ENCODE results near the gene RARG. TPM values are rescaled to one million over a fixed set of nuclear protein-coding genes. Genes with fewer than 3 reads are reported as not detected.

The RARG gene
- total RNA-seq, 4 donors from 2014 or later = 2.6 to 15.4 (median 7.6) TPM; not detected in 1

- no peak overlapping the region for H3K4me3 ChIP-seq
- no peak for TF ChIP-seq CTCF (IDR thresholded peaks at IDR 0.05)
- TF ChIP-seq POLR2AphosphoS5 (IDR thresholded peaks at IDR 0.05) = no peak
- no peak for TF ChIP-seq POLR2A (IDR thresholded peaks at IDR 0.05)
- no peaks in the 10 kb centered on the region for H3K27me3 ChIP-seq
- in situ Hi-C loops (cut with MboI; ENCODE audit: low pct_ligation_motif_present in 1 of 4, low pct_unique_long_range_greater_than_20kb in 1 of 4, low sequenced_read_pairs in 3 of 4) = loop anchor here in 1 of 4 donors (25.0 kb wide), 1 partner anchor 133 kb away; the partner anchor contains the start of gene TNS2
- WGBS, 2 donors (ENCODE audit: low coverage in 1 of 2) = 80 to 91% methylated on average over 1 of the region's 1 CpG
- no peak overlapping the region for H3K27ac ChIP-seq
- intact Hi-C loops (cut with DNase I; ENCODE audit: low total_unique reads) = loop anchor here (10.0 kb wide), 1 partner anchor 130 kb away; no protein-coding TSS in a partner anchor
- no peak for DNase-seq
- no peaks in the 10 kb centered on the region for H3K9me3 ChIP-seq
- peaks cover 0 to 13% (median 7%) of the 10 kb centered on the region in 4 donors for H3K4me1 ChIP-seq
- H3K36me3 ChIP-seq = no peaks in the 10 kb centered on the region
Observed at GRCh38 chr12:53194973-53195372, 37.0 kb downstream of the RARG start.

GRCh38 chr12:53193985-53194716, 37.9 kb downstream of the RARG start:
- WGBS, 2 donors (ENCODE audit: low coverage in 1 of 2) = 69 to 83% methylated on average over 4 to 11 of the region's 11 CpGs
- in situ Hi-C loops (cut with MboI; ENCODE audit: low pct_ligation_motif_present in 1 of 4, low pct_unique_long_range_greater_than_20kb in 1 of 4, low sequenced_read_pairs in 3 of 4) (loop anchor here in 1 of 4 donors (25.0 kb wide), 1 partner anchor 132 kb away; the partner anchor contains the start of gene TNS2), intact Hi-C loops (cut with DNase I; ENCODE audit: low total_unique reads) (loop anchor here (10.0 kb wide), 1 partner anchor 129 kb away; no protein-coding TSS in a partner anchor)
- Histone ChIP-seq H3K27ac (no peak overlapping the region), H3K4me3 (no peak overlapping the region), H3K36me3 (no peaks in the 10 kb centered on the region), H3K27me3 (no peaks in the 10 kb centered on the region), H3K4me1 (peaks cover 0 to 15% (median 7%) of the 10 kb centered on the region in 4 donors), H3K9me3 (no peaks in the 10 kb centered on the region)
- DNase-seq = no peak
- TF ChIP-seq POLR2AphosphoS5 (IDR thresholded peaks at IDR 0.05) = no peak
- no peak for TF ChIP-seq CTCF (IDR thresholded peaks at IDR 0.05)
- TF ChIP-seq POLR2A (IDR thresholded peaks at IDR 0.05) = no peak
- no peak for TF ChIP-seq EP300 (IDR thresholded peaks at IDR 0.05; ENCODE audit: low read depth)

- TF ChIP-seq EP300 (IDR thresholded peaks at IDR 0.05; ENCODE audit: low read depth) = no peak
- DNase-seq = no peak
- 88 to 95% methylated on average over 8 to 9 of the region's 9 CpGs for WGBS, 2 donors (ENCODE audit: low coverage in 1 of 2)
- in situ Hi-C loops (cut with MboI; ENCODE audit: low pct_ligation_motif_present in 1 of 4, low pct_unique_long_range_greater_than_20kb in 1 of 4, low sequenced_read_pairs in 3 of 4) (loop anchor here in 1 of 4 donors (25.0 kb wide), 1 partner anchor 131 kb away; the partner anchor contains the start of gene TNS2), intact Hi-C loops (cut with DNase I; ENCODE audit: low total_unique reads) (loop anchor here (10.0 kb wide), 1 partner anchor 128 kb away; no protein-coding TSS in a partner anchor)
- Histone ChIP-seq H3K36me3 (peaks cover 0 to 3% (median under 1%) of the 10 kb centered on the region in 4 donors), H3K4me3 (no peak overlapping the region), H3K9me3 (no peaks in the 10 kb centered on the region), H3K27ac (no peak overlapping the region), H3K27me3 (no peaks in the 10 kb centered on the region), H3K4me1 (peaks cover 0 to 12% (median 5%) of the 10 kb centered on the region in 4 donors)
Observed at GRCh38 chr12:53193040-53193439, 39.0 kb downstream of the RARG start.

- no peaks in the 10 kb centered on the region for H3K27me3 ChIP-seq
- WGBS, 2 donors (ENCODE audit: low coverage in 1 of 2) = 82% methylated on average over 3 of the region's 14 CpGs; no CpG with 5 or more reads in 1 of the 2 donors
- H3K4me1 ChIP-seq = peaks cover 0 to 8% (median under 1%) of the 10 kb centered on the region in 4 donors
- in situ Hi-C loops (cut with MboI; ENCODE audit: low pct_ligation_motif_present in 1 of 4, low pct_unique_long_range_greater_than_20kb in 1 of 4, low sequenced_read_pairs in 3 of 4) = loop anchor here in 1 of 4 donors (25.0 kb wide), 1 partner anchor 130 kb away; the partner anchor contains the start of gene TNS2
- no peaks in the 10 kb centered on the region for H3K9me3 ChIP-seq
- intact Hi-C loops (cut with DNase I; ENCODE audit: low total_unique reads) = loop anchor here (10.0 kb wide), 1 partner anchor 128 kb away; no protein-coding TSS in a partner anchor
- no peak overlapping the region for H3K27ac ChIP-seq
- no peak for DNase-seq
- H3K4me3 ChIP-seq = no peak overlapping the region
- H3K36me3 ChIP-seq = peaks cover 0 to 8% (median 4%) of the 10 kb centered on the region in 4 donors
- TF ChIP-seq EP300 (IDR thresholded peaks at IDR 0.05; ENCODE audit: low read depth) = no peak
- TF ChIP-seq POLR2AphosphoS5 (IDR thresholded peaks at IDR 0.05) = peak in 1 of 3 donors; percentile 3
Observed at GRCh38 chr12:53192531-53193021, 39.4 kb downstream of the RARG start.

Measured in transverse colon (tissue), 4 donors.